ENCODE measurements around the gene NPAT. TPM values are rescaled to one million over a fixed set of nuclear protein-coding genes. Genes with fewer than 3 reads are reported as not detected.

The NPAT gene
- total RNA-seq, 1 experiment from 2014 or later: 27.9 TPM

DNA sequence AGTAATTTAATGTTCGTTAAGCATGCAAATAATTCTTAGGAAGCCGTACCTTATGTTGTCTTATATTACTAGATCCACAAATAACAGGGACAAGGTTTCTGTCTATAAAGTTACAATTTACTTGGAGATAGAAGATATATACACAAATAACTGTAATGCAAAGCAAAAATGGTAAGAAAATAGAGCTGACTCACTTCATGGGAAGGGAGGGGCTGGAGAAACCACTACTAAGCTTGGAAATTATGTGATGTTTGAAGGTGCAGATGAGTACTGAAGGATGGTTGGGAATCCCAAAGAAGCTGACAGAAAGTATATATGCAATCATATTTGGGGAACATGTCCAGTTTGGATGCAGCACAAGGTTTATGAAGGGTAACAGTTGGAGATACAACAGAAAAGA is 4.0 kb downstream of the NPAT start:
- DNase-seq (ENCODE audit: low spot score): no peak
- Histone ChIP-seq H3K4me3 (ENCODE audit: low read depth, low read length, poor library complexity, severe bottlenecking) (no peak overlapping the region), H3K27me3 (replicated peaks; ENCODE audit: insufficient read depth, low read depth, low read length, poor library complexity) (no peaks in the 10 kb centered on the region), H3K27ac (ENCODE audit: low read depth, low read length, poor library complexity, severe bottlenecking) (no peak overlapping the region), H3K9me3 (ENCODE audit: low read depth, low read length, poor library complexity, severe bottlenecking) (no peaks in the 10 kb centered on the region), H3K4me1 (ENCODE audit: insufficient read depth, low read length, poor library complexity, severe bottlenecking) (peaks cover 24% of the 10 kb centered on the region), H3K36me3 (ENCODE audit: insufficient read depth, low read length, poor library complexity, severe bottlenecking) (no peaks in the 10 kb centered on the region)
- intact Hi-C loops (cut with micrococcal nuclease; ENCODE audit: unreplicated experiment): no loop called here
- TF ChIP-seq, protein P1, sequence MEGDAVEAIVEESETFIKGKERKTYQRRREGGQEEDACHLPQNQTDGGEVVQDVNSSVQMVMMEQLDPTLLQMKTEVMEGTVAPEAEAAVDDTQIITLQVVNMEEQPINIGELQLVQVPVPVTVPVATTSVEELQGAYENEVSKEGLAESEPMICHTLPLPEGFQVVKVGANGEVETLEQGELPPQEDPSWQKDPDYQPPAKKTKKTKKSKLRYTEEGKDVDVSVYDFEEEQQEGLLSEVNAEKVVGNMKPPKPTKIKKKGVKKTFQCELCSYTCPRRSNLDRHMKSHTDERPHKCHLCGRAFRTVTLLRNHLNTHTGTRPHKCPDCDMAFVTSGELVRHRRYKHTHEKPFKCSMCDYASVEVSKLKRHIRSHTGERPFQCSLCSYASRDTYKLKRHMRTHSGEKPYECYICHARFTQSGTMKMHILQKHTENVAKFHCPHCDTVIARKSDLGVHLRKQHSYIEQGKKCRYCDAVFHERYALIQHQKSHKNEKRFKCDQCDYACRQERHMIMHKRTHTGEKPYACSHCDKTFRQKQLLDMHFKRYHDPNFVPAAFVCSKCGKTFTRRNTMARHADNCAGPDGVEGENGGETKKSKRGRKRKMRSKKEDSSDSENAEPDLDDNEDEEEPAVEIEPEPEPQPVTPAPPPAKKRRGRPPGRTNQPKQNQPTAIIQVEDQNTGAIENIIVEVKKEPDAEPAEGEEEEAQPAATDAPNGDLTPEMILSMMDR (conservative IDR thresholded peaks at IDR 0.05; ENCODE audit: low read depth, low read length): no peak
- no peak for TF ChIP-seq EZH2 (IDR thresholded peaks at IDR 0.05; ENCODE audit: borderline replicate concordance, low read depth, low read length, poor library complexity, severe bottlenecking)
- ChIA-PET CTCF (no interaction called here), POLR2A (ENCODE audit: low non-redundant PET) (no interaction called here)
- BruUV-seq (replicated peaks): no TSS peak

DNA sequence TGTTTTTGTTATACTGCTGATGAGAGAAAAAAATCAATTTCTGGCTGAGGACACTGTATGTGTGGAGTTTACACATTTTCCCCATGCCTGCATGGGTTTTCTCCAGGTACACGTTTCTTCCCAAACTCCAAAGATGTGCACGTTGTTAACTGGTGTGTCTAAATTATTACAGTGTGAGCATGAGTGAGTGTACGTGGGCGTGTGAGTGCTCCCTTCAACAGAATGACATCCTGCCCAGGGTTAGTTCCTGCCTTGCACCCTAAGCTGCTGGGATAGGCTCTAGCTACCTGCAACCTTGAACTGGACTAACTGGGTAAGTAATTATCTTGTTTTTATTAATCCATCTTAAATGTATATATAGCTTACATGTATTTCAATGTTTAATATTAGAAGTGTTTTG is 5.5 kb downstream of the NPAT start:
- no TSS peak for BruUV-seq (replicated peaks)
- intact Hi-C loops (cut with micrococcal nuclease; ENCODE audit: unreplicated experiment): no loop called here
- CTCF ChIA-PET: no interaction called here

DNA sequence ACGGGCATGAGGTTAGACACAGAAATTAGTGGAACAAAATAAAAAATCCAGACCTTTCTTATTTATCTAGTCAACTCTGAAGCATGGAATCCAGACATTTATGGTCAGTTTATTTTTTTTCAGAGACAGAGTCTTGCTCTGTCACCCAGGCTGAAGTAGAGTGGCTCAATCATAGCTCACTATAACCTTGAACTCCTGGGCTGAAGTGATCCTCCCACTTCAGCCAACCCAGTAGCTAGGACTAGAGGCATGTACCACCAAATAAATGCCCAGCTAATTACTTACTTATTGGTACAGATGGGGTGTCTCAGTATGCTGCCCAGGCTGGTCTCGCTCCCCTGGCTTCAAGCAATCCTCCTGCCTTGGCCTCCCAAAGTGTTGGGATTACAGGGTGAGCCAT is 8.7 kb downstream of the NPAT start:
- no TSS peak for BruUV-seq (replicated peaks)
- no peak overlapping the region for H3K27ac ChIP-seq (ENCODE audit: low read depth, low read length, poor library complexity, severe bottlenecking)
- no peak for DNase-seq (ENCODE audit: low spot score)
- H3K9me3 ChIP-seq (ENCODE audit: low read depth, low read length, poor library complexity, severe bottlenecking): no peaks in the 10 kb centered on the region
- POLR2A ChIA-PET (ENCODE audit: low non-redundant PET): no interaction called here
- H3K4me1 ChIP-seq (ENCODE audit: insufficient read depth, low read length, poor library complexity, severe bottlenecking): peaks cover 4% of the 10 kb centered on the region
- no peak overlapping the region for H3K4me3 ChIP-seq (ENCODE audit: low read depth, low read length, poor library complexity, severe bottlenecking)
- H3K36me3 ChIP-seq (ENCODE audit: insufficient read depth, low read length, poor library complexity, severe bottlenecking): peaks cover 18% of the 10 kb centered on the region
- CTCF ChIA-PET: no interaction called here
- intact Hi-C loops (cut with micrococcal nuclease; ENCODE audit: unreplicated experiment): no loop called here
- TF ChIP-seq, protein P1 (conservative IDR thresholded peaks at IDR 0.05; ENCODE audit: low read depth, low read length): no peak
- TF ChIP-seq EZH2 (IDR thresholded peaks at IDR 0.05; ENCODE audit: borderline replicate concordance, low read depth, low read length, poor library complexity, severe bottlenecking): no peak
- H3K27me3 ChIP-seq (replicated peaks; ENCODE audit: insufficient read depth, low read depth, low read length, poor library complexity): no peaks in the 10 kb centered on the region

More for the DNA sequence above, 5.5 kb downstream of the NPAT start:
- POLR2A ChIA-PET (ENCODE audit: low non-redundant PET): no interaction called here
- Histone ChIP-seq H3K36me3 (ENCODE audit: insufficient read depth, low read length, poor library complexity, severe bottlenecking) (peaks cover 2% of the 10 kb centered on the region), H3K27ac (ENCODE audit: low read depth, low read length, poor library complexity, severe bottlenecking) (no peak overlapping the region), H3K4me3 (ENCODE audit: low read depth, low read length, poor library complexity, severe bottlenecking) (no peak overlapping the region), H3K4me1 (ENCODE audit: insufficient read depth, low read length, poor library complexity, severe bottlenecking) (peaks cover 24% of the 10 kb centered on the region), H3K9me3 (ENCODE audit: low read depth, low read length, poor library complexity, severe bottlenecking) (no peaks in the 10 kb centered on the region), H3K27me3 (replicated peaks; ENCODE audit: insufficient read depth, low read depth, low read length, poor library complexity) (no peaks in the 10 kb centered on the region)
- DNase-seq (ENCODE audit: low spot score): no peak
- TF ChIP-seq, protein P1 (conservative IDR thresholded peaks at IDR 0.05; ENCODE audit: low read depth, low read length): no peak
- TF ChIP-seq EZH2 (IDR thresholded peaks at IDR 0.05; ENCODE audit: borderline replicate concordance, low read depth, low read length, poor library complexity, severe bottlenecking): no peak

Data from A673 (cell line).